CD4-positive, CD25-positive, alpha-beta regulatory T cell (primary cell): ENCODE measurements around the gene ZSWIM9. TPM values are rescaled to one million over a fixed set of nuclear protein-coding genes. Genes with fewer than 3 reads are reported as not detected.
A peak's percentile ranks its signal among the peaks of the same experiment; 100 is the strongest.

Experiments
- ATAC-seq, 2 donors: fragments of 150-1000 bp; cut with Tn5 transposase; one replicate each; pipeline ENCODE4 v1.10.0; 2021; ENCODE audit warnings: low read depth in 2 of 2, moderate number of reproducible peaks in 2 of 2, moderate library complexity in 1 of 2
- DNase-seq, 3 donors: peaks; one replicate each; pipeline versions ENCODE4 v3.0.0 to v3.0.0-alpha.2; 2012 to 2022; ENCODE audit warnings: mixed read lengths in 1 of 3
- H3K27ac ChIP-seq: one replicate; pipeline ENCODE4 v1.7.0; 2013; ENCODE audit warnings: mild to moderate bottlenecking, low read length; ENCODE audit not compliant: insufficient read depth, poor library complexity, severe bottlenecking
- H3K27me3 ChIP-seq: one replicate; pipeline ENCODE4 v1.7.0; 2013; ENCODE audit warnings: low read length; ENCODE audit not compliant: control insufficient read depth, insufficient read depth
- H3K36me3 ChIP-seq: one replicate; pipeline ENCODE4 v1.7.0; 2013; ENCODE audit warnings: mild to moderate bottlenecking, low read length, moderate library complexity; ENCODE audit not compliant: control insufficient read depth, insufficient read depth
- H3K4me1 ChIP-seq: 2 replicates; pipeline ENCODE4 v1.7.0; 2013; ENCODE audit warnings: mild to moderate bottlenecking, low read length; ENCODE audit not compliant: insufficient read depth, control insufficient read depth, poor library complexity, severe bottlenecking
- H3K4me3 ChIP-seq: one replicate; pipeline ENCODE4 v1.7.0; 2013; ENCODE audit warnings: low read depth, mild to moderate bottlenecking, low read length, moderate library complexity
- H3K9me3 ChIP-seq, 2 experiments: 1 replicate in 1 of 2; 2 replicates in 1 of 2; pipeline ENCODE4 v1.7.0; 2013; ENCODE audit warnings: low read length in 2 of 2, mild to moderate bottlenecking in 1 of 2, moderate library complexity in 1 of 2; ENCODE audit not compliant: control insufficient read depth in 2 of 2
- H3K27ac Mint-ChIP-seq, 3 donors: one replicate each; pipeline ENCODE4 v1.8.0; 2020 to 2022; ENCODE audit warnings: mild to moderate bottlenecking in 3 of 3, mixed read lengths in 3 of 3, moderate library complexity in 2 of 3
- H3K27me3 Mint-ChIP-seq: one replicate; pipeline ENCODE4 v1.8.0; 2022; ENCODE audit warnings: mild to moderate bottlenecking, mixed read lengths
- H3K36me3 Mint-ChIP-seq: one replicate; pipeline ENCODE4 v1.8.0; 2020; ENCODE audit warnings: mixed read lengths
- H3K4me1 Mint-ChIP-seq, 4 donors: one replicate each; pipeline ENCODE4 v1.8.0; 2020 to 2022; ENCODE audit warnings: mixed read lengths in 4 of 4, mild to moderate bottlenecking in 1 of 4
- H3K4me3 Mint-ChIP-seq, 4 donors: one replicate each; pipeline ENCODE4 v1.8.0; 2020 to 2022; ENCODE audit warnings: mild to moderate bottlenecking in 4 of 4, mixed read lengths in 4 of 4, moderate library complexity in 3 of 4
- H3K9me3 Mint-ChIP-seq, 7 donors: one replicate each; pipeline ENCODE4 v1.8.0; 2020 to 2022; ENCODE audit warnings: mixed read lengths in 7 of 7, mild to moderate bottlenecking in 3 of 7, moderate library complexity in 2 of 7
- polyA plus RNA-seq, 4 donors: library from polyadenylated mRNA; unstranded; fragments of 300-500 nt; fragmentation: Illumina TruSeq; gene quantifications; one replicate each; pipeline ENCODE4 v1.2.3, GENCODE V29; 2021
- total RNA-seq: library from RNA; stranded (reverse); gene quantifications from one replicate; pipeline ENCODE4 v1.2.3, GENCODE V29; 2022

The ZSWIM9 gene
- total and polyA plus RNA-seq, 5 donors from 2014 or later: 0.29 to 5.0 (median 0.89) TPM

DNA sequence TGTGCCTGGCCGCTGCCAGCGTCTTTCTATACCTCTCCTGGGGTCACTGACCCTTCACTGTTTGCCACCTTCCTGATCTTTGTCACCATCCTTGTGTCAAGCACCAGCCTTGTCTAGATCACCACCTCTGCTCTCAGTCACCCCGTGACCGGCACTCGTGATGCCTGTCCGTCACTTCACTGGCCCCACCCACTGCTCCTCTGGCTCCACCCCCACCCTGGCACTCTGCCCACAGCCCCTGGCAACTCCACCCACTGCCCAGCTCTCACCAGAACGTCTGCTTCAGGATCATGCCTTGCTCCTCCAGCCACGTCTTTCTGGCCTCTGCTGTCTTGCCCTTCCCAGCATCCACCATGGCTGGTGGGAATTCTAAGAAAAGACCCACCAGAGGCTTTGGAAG lies 35.1 kb upstream of the ZSWIM9 start:
- Mint-ChIP-seq H3K4me3 (no peak overlapping the region), H3K4me1 (no peaks in the 10 kb centered on the region), H3K9me3 (no peaks in the 10 kb centered on the region), H3K27me3 (no peaks in the 10 kb centered on the region), H3K27ac (peak overlapping the region in 1 of 3 donors; percentile 80), H3K36me3 (peaks cover 32% of the 10 kb centered on the region)
- no peaks in the 10 kb centered on the region for H3K9me3 ChIP-seq
- peaks cover 40% of the 10 kb centered on the region for H3K36me3 ChIP-seq
- no peaks in the 10 kb centered on the region for H3K27me3 ChIP-seq
- no peak for ATAC-seq
- H3K4me1 ChIP-seq: no peaks in the 10 kb centered on the region
- H3K27ac ChIP-seq: no peak overlapping the region
- DNase-seq: no peak
- H3K4me3 ChIP-seq: no peak overlapping the region

DNA sequence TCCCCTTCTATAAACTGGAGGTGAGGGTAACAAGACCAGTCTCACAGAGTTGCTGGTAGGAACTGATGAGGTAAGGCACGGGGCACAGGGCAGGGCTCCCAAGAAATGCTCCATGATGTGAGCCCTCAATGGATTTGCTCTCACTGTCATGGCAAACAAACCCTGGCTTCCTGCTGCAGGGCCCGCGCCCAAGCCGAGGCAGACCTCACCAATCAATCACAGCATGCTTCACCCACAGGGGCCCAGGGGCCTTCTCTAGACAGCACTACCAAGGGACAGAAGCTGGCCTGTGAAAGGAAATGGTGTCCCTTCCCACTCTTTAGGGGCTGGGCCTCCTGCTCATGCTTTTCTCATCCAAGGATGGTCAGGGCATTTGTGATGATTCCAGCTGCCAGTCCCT lies 33.9 kb upstream of the ZSWIM9 start:
- H3K9me3 Mint-ChIP-seq: no peaks in the 10 kb centered on the region
- H3K27ac Mint-ChIP-seq: no peak overlapping the region
- Histone ChIP-seq H3K4me3 (no peak overlapping the region), H3K9me3 (no peaks in the 10 kb centered on the region), H3K27ac (no peak overlapping the region), H3K36me3 (peaks cover 29% of the 10 kb centered on the region), H3K27me3 (no peaks in the 10 kb centered on the region), H3K4me1 (no peaks in the 10 kb centered on the region)
- DNase-seq (no peak), ATAC-seq (no peak)
- H3K4me3 Mint-ChIP-seq: no peak overlapping the region
- H3K4me1 Mint-ChIP-seq: no peaks in the 10 kb centered on the region
- H3K27me3 Mint-ChIP-seq: no peaks in the 10 kb centered on the region
- H3K36me3 Mint-ChIP-seq: peaks cover 33% of the 10 kb centered on the region

DNA sequence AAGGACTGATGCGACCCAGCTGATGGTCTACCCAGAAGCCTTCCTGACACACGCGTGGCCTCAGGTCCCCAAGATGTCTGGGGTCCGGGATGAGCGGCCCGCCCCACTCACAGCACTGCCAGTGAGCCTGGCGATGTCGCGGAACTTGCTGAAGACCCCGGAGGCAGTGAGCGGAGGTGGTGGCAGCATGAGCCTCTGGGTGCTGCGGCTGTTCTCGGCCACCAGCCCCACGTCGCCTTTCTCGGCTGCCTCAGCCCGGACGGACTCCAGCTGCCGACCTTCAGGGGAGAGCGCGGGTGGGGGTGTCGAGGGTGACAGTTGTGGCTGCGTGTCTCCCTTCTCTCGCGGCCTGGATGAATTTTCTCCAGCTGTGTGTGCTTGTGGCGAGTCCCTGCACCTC lies 33.1 kb upstream of the ZSWIM9 start:
- Histone ChIP-seq H3K36me3 (peaks cover 25% of the 10 kb centered on the region), H3K9me3 (no peaks in the 10 kb centered on the region), H3K27me3 (no peaks in the 10 kb centered on the region), H3K4me3 (no peak overlapping the region), H3K27ac (no peak overlapping the region), H3K4me1 (no peaks in the 10 kb centered on the region)
- no peak for ATAC-seq
- Mint-ChIP-seq H3K9me3 (no peaks in the 10 kb centered on the region), H3K27me3 (no peaks in the 10 kb centered on the region), H3K27ac (no peak overlapping the region), H3K4me1 (no peaks in the 10 kb centered on the region), H3K36me3 (peaks cover 32% of the 10 kb centered on the region), H3K4me3 (no peak overlapping the region)
- no peak for DNase-seq

DNA sequence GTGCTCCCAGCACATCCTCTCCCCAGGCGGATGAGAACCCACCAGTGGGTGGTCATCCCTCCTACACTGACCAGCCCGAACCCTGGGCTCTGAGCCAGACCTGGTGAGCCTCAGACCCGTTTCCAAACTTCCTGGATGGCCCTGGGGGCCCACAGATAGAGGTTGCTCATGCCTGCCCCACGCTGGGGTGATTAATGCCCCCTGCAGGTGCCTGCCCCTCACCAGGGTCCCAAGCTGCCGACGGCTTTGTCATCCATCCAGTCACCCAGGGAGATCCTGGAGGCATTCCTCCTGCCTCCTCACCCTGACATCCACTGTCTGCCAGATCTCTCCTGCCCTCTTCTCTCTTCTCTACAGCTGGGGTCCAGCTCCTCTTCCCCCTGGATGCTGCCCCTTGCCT lies 31.4 kb upstream of the ZSWIM9 start:
- H3K27ac Mint-ChIP-seq: peak overlapping the region in 2 of 3 donors; percentile 55 to 68

DNA sequence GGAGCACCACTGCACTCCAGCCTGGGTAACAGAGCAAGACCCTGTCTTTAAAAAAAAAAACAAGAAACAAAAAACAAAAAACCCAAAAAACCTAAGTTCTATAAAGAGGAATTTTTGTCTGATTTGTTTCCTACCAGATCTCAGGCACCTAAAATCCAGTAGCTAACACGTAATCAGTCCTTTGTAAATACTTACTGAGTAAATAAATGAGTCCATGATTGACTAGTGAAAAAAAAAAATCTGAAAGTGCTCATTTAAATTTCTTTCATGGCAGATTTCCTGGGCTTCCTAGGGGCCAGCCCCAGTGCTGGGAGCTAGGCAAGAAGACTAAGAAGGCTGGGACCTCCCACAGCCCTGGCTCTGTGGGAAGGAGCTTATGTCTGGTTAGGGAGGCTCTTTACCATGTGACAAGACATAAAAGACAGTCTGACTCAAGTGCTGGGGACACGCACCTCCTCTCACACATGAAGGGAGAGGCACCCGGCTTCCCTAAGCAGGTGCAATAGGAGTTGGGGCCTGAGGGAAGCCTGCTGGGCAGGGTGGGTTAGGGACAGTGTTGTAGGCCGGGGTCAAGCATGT lies 22.8 kb upstream of the ZSWIM9 start:
- H3K4me3 Mint-ChIP-seq: no peak overlapping the region
- no peak overlapping the region for H3K4me3 ChIP-seq
- H3K36me3 ChIP-seq: peaks cover 52% of the 10 kb centered on the region
- H3K4me1 ChIP-seq: no peaks in the 10 kb centered on the region
- H3K9me3 ChIP-seq: no peaks in the 10 kb centered on the region
- DNase-seq (no peak), ATAC-seq (no peak)
- H3K27ac ChIP-seq: no peak overlapping the region
- no peaks in the 10 kb centered on the region for H3K27me3 ChIP-seq
- peaks cover 39% of the 10 kb centered on the region for H3K36me3 Mint-ChIP-seq
- H3K9me3 Mint-ChIP-seq: no peaks in the 10 kb centered on the region
- H3K27me3 Mint-ChIP-seq: no peaks in the 10 kb centered on the region
- peaks cover 0 to 6% (median under 1%) of the 10 kb centered on the region in 4 donors for H3K4me1 Mint-ChIP-seq
- no peak overlapping the region for H3K27ac Mint-ChIP-seq

More for the DNA sequence above, 31.4 kb upstream of the ZSWIM9 start:
- H3K36me3 ChIP-seq: peaks cover 34% of the 10 kb centered on the region
- no peaks in the 10 kb centered on the region for H3K9me3 Mint-ChIP-seq
- no peak overlapping the region for H3K4me3 ChIP-seq
- no peak overlapping the region for H3K27ac ChIP-seq
- peaks cover 43% of the 10 kb centered on the region for H3K36me3 Mint-ChIP-seq
- no peak for ATAC-seq
- no peaks in the 10 kb centered on the region for H3K4me1 Mint-ChIP-seq
- no peak overlapping the region for H3K4me3 Mint-ChIP-seq
- H3K27me3 Mint-ChIP-seq: no peaks in the 10 kb centered on the region
- no peaks in the 10 kb centered on the region for H3K27me3 ChIP-seq
- no peaks in the 10 kb centered on the region for H3K9me3 ChIP-seq
- no peak for DNase-seq
- H3K4me1 ChIP-seq: no peaks in the 10 kb centered on the region

DNA sequence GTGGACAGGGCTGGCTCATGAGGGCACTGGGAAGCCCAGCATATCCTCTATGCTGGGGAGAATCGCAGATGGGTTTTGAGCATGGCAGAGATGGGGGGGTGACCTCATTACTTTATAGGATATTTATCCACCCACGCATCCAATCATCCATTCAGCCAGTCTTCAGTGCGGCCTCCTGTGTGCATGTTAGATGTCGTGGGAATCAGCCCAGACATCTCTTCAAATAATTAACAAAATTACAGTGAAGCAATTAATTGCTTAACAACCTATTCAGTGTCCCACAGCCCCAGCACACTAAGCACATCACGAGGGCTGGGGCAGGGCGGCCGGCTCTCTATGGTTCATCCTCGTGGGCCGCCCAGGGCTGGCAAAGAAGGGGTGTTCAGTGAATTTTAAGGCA lies 21.9 kb upstream of the ZSWIM9 start:
- Mint-ChIP-seq H3K9me3 (no peaks in the 10 kb centered on the region), H3K27ac (no peak overlapping the region), H3K4me3 (no peak overlapping the region), H3K36me3 (peaks cover 34% of the 10 kb centered on the region), H3K4me1 (peaks cover 0 to 6% (median under 1%) of the 10 kb centered on the region in 4 donors), H3K27me3 (no peaks in the 10 kb centered on the region)
- Histone ChIP-seq H3K9me3 (no peaks in the 10 kb centered on the region), H3K27ac (no peak overlapping the region), H3K4me3 (no peak overlapping the region), H3K36me3 (peaks cover 44% of the 10 kb centered on the region), H3K27me3 (no peaks in the 10 kb centered on the region), H3K4me1 (no peaks in the 10 kb centered on the region)
- ATAC-seq: no peak
- DNase-seq: no peak

DNA sequence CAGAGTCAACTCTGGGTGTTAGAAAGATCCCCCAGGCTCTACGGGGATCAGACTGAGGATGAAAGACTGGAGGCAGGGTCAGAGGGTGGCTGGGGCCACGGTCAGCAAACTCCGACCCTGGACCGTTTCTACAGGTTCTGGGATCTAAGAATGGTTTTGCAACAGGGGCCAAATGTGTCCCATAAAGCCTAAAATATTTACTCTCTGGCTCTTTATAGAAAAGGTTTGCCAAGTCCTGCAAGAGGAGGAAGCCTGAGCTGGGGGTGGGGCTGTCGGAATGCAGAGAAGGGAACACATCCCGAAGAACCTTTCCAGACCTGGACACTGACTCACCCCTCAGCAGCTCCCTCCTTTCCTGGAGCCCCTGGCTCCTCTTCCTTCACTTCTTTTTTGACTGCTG lies 21.1 kb upstream of the ZSWIM9 start:
- Histone ChIP-seq H3K9me3 (no peaks in the 10 kb centered on the region), H3K36me3 (peaks cover 44% of the 10 kb centered on the region), H3K27me3 (no peaks in the 10 kb centered on the region), H3K4me1 (no peaks in the 10 kb centered on the region), H3K27ac (no peak overlapping the region), H3K4me3 (no peak overlapping the region)
- Mint-ChIP-seq H3K4me3 (no peak overlapping the region), H3K27me3 (no peaks in the 10 kb centered on the region), H3K9me3 (no peaks in the 10 kb centered on the region), H3K4me1 (peaks cover 0 to 8% (median under 1%) of the 10 kb centered on the region in 4 donors), H3K27ac (no peak overlapping the region), H3K36me3 (peaks cover 27% of the 10 kb centered on the region)
- ATAC-seq (no peak), DNase-seq (no peak)

DNA sequence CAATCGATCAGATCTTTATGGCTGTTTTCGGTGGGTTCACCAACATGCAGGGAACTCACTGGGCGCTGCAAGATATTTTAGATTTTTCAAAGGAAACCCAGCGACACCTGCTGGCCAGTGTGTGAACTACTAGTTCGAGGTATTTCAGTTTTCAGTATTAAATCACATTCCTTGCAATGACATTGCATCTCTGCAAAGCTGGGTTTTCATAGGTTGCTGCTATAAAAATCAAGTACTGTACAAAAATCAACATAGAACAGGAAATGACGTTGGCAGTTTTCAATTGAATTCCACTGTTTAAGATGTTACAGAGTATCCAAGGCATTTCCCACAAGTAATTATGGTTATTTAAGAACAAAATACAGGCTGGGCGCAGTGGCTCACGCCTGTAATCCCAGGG lies 17.9 kb upstream of the ZSWIM9 start:
- peaks cover 36% of the 10 kb centered on the region for H3K36me3 Mint-ChIP-seq

More for the DNA sequence above, 17.9 kb upstream of the ZSWIM9 start:
- peaks cover 0 to 11% (median under 1%) of the 10 kb centered on the region in 4 donors for H3K4me1 Mint-ChIP-seq
- Histone ChIP-seq H3K4me3 (no peak overlapping the region), H3K9me3 (no peaks in the 10 kb centered on the region), H3K27ac (no peak overlapping the region), H3K4me1 (no peaks in the 10 kb centered on the region), H3K27me3 (no peaks in the 10 kb centered on the region), H3K36me3 (peaks cover 37% of the 10 kb centered on the region)
- peak; percentile 46 to 72 (median 60) for DNase-seq
- ATAC-seq: peak; percentile 45 to 46
- no peaks in the 10 kb centered on the region for H3K9me3 Mint-ChIP-seq
- no peaks in the 10 kb centered on the region for H3K27me3 Mint-ChIP-seq
- no peak overlapping the region for H3K4me3 Mint-ChIP-seq
- no peak overlapping the region for H3K27ac Mint-ChIP-seq
